Activated T-cell treated with anti-CD3 and anti-CD28 coated beads, Interleukin-2, amount 50 U/mL, for 72 hours (primary cell): Measurements from ENCODE around the gene RNF126. TPM values are rescaled to one million over a fixed set of nuclear protein-coding genes. Genes with fewer than 3 reads are reported as not detected.
"Not testable (repeated sequence)": the region's sequence is repeated elsewhere in the genome, so short reads cannot be mapped to it uniquely, and the experiment has no call there.

Experiments
- ATAC-seq, 2 donors: fragments of 150-1000 bp; cut with Tn5 transposase; replicated peaks in 1 of 2; 2 replicates each; pipeline ENCODE4 v1.10.0; 2021; ENCODE audit warnings: moderate library complexity in 2 of 2, mild to moderate bottlenecking in 1 of 2
- DNase-seq, 2 donors: peaks; one replicate each; pipeline ENCODE4 v3.0.0; 2021 to 2022; ENCODE audit warnings: mixed read lengths in 1 of 2
- H3K27ac Mint-ChIP-seq: one replicate; pipeline ENCODE4 v1.8.0; 2022; ENCODE audit warnings: mild to moderate bottlenecking, moderate library complexity, mixed read lengths
- H3K27me3 Mint-ChIP-seq: one replicate; pipeline ENCODE4 v1.8.0; 2022; ENCODE audit warnings: low read depth, mixed read lengths
- H3K36me3 Mint-ChIP-seq, 2 donors: one replicate each; pipeline ENCODE4 v1.8.0; 2022; ENCODE audit warnings: mixed read lengths in 2 of 2, mild to moderate bottlenecking in 1 of 2; ENCODE audit not compliant: insufficient read depth in 2 of 2
- H3K4me1 Mint-ChIP-seq: one replicate; pipeline ENCODE4 v1.8.0; 2022; ENCODE audit warnings: low read depth, mixed read lengths
- H3K4me3 Mint-ChIP-seq, 2 donors: one replicate each; pipeline ENCODE4 v1.8.0; 2022; ENCODE audit warnings: mild to moderate bottlenecking in 2 of 2, mixed read lengths in 2 of 2, moderate library complexity in 2 of 2
- H3K9me3 Mint-ChIP-seq, 2 donors: one replicate each; pipeline ENCODE4 v1.8.0; 2022; ENCODE audit warnings: mixed read lengths in 2 of 2
- total RNA-seq, 2 donors: library from RNA; stranded (reverse); gene quantifications; one replicate each; pipeline ENCODE4 v1.2.3, GENCODE V29; 2022

The RNF126 gene
- total RNA-seq, 2 donors from 2014 or later, result 72.8 to 91.8 TPM

- H3K4me3 Mint-ChIP-seq, result no peak overlapping the region
- peaks cover 18% of the 10 kb centered on the region for H3K4me1 Mint-ChIP-seq
- ATAC-seq (no peak), DNase-seq (no peak)
- peaks cover 1 to 15% of the 10 kb centered on the region in 2 donors for H3K36me3 Mint-ChIP-seq
- no peak overlapping the region for H3K27ac Mint-ChIP-seq
- no peaks in the 10 kb centered on the region for H3K9me3 Mint-ChIP-seq
- H3K27me3 Mint-ChIP-seq, result no peaks in the 10 kb centered on the region
Observed at GRCh38 chr19:629961-630714, 32.9 kb downstream of the RNF126 start.

DNA sequence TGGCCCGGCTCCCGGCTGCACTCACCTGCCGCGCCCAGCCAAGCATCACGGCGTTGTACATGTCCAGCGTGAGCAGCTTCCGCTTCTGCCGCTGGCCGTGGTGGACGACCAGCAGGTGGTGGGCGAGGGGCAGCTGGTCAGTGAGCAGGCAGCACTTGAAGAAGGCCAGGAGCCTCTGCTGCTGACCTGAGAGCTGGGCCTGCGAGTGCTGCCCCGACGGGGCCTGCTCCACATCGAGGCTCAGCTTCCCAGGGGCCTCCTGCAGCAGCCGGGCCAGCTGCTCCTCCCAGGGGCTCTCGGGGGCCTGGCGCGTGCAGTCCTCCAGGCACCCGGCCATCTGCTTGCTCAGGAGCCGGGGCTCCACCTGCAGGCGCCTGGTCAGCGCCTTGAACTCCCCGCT lies 33.5 kb downstream of the RNF126 start:
- not testable (repeated sequence) for H3K9me3 Mint-ChIP-seq, ATAC-seq, H3K27me3 Mint-ChIP-seq, H3K4me3 Mint-ChIP-seq, H3K27ac Mint-ChIP-seq, DNase-seq
- Mint-ChIP-seq H3K36me3 (peaks cover 1 to 15% of the 10 kb centered on the region in 2 donors), H3K4me1 (peaks cover 18% of the 10 kb centered on the region)

- DNase-seq (peak in 1 of 2 donors; percentile 33), ATAC-seq (no peak)
- Mint-ChIP-seq H3K36me3 (peaks cover 1 to 15% of the 10 kb centered on the region in 2 donors), H3K4me3 (no peak overlapping the region), H3K27me3 (no peaks in the 10 kb centered on the region), H3K4me1 (peaks cover 6% of the 10 kb centered on the region), H3K9me3 (no peaks in the 10 kb centered on the region), H3K27ac (no peak overlapping the region)
Observed at GRCh38 chr19:628168-628567, 34.8 kb downstream of the RNF126 start.

DNA sequence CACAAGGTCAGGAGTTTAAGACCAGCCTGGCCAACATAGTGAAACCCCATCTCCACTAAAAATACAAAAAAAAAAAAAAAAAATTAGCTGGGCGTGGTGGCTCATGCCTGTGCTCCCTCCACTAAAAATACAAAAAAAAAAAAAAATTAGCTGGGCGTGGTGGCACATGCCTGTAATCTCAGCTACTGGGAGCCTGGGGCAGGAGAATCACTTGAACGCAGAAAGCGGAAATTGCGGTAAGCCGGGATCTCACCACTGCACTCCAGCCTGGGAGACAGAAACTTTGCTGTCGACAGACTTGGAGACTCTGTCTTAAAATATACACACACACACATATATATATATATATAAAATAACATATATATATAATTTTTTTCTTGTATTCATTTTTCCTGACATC lies 36.4 kb downstream of the RNF126 start:
- not testable (repeated sequence) for ATAC-seq, H3K4me1 Mint-ChIP-seq, H3K4me3 Mint-ChIP-seq, H3K27me3 Mint-ChIP-seq, H3K27ac Mint-ChIP-seq, DNase-seq, H3K9me3 Mint-ChIP-seq
- peaks cover 1 to 12% of the 10 kb centered on the region in 2 donors for H3K36me3 Mint-ChIP-seq

- DNase-seq, result no peak
- no peaks in the 10 kb centered on the region for H3K27me3 Mint-ChIP-seq
- no peak overlapping the region for H3K4me3 Mint-ChIP-seq
- no peak overlapping the region for H3K27ac Mint-ChIP-seq
- no peaks in the 10 kb centered on the region for H3K4me1 Mint-ChIP-seq
- no peak for ATAC-seq
- no peaks in the 10 kb centered on the region for H3K9me3 Mint-ChIP-seq
- peaks cover 1 to 8% of the 10 kb centered on the region in 2 donors for H3K36me3 Mint-ChIP-seq
Observed at GRCh38 chr19:625257-625656, 37.8 kb downstream of the RNF126 start.

GRCh38 chr19:624433-625109 lies 38.4 kb downstream of the RNF126 start:
- no peak for ATAC-seq
- Mint-ChIP-seq H3K27me3 (no peaks in the 10 kb centered on the region), H3K9me3 (no peaks in the 10 kb centered on the region), H3K4me3 (no peak overlapping the region), H3K36me3 (peaks cover 1 to 6% of the 10 kb centered on the region in 2 donors), H3K4me1 (no peaks in the 10 kb centered on the region), H3K27ac (no peak overlapping the region)
- DNase-seq, result no peak

DNA sequence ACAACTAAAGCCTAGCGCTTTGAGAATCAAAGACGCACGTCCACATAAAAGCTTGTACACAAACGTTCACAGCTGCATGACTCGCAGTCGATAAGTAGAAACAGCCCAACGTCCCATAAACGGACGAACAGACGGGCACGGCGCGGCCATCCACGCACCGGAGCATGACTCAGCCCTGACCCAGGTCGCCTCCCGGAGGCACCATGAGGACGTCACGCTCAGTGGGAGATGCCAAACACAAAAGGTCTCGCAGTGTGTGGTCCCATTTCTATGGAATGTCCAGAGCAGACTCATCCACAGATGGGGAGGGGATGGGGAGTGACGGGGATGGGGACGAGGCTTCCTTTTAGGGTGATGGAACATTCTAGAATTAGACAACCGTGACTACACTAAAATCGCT lies 39.0 kb downstream of the RNF126 start:
- DNase-seq (no peak), ATAC-seq (no peak)
- no peaks in the 10 kb centered on the region for H3K9me3 Mint-ChIP-seq
- H3K4me1 Mint-ChIP-seq, result no peaks in the 10 kb centered on the region
- H3K27ac Mint-ChIP-seq, result no peak overlapping the region
- no peak overlapping the region for H3K4me3 Mint-ChIP-seq
- H3K36me3 Mint-ChIP-seq, result peaks cover 1 to 7% of the 10 kb centered on the region in 2 donors
- H3K27me3 Mint-ChIP-seq, result no peaks in the 10 kb centered on the region

DNA sequence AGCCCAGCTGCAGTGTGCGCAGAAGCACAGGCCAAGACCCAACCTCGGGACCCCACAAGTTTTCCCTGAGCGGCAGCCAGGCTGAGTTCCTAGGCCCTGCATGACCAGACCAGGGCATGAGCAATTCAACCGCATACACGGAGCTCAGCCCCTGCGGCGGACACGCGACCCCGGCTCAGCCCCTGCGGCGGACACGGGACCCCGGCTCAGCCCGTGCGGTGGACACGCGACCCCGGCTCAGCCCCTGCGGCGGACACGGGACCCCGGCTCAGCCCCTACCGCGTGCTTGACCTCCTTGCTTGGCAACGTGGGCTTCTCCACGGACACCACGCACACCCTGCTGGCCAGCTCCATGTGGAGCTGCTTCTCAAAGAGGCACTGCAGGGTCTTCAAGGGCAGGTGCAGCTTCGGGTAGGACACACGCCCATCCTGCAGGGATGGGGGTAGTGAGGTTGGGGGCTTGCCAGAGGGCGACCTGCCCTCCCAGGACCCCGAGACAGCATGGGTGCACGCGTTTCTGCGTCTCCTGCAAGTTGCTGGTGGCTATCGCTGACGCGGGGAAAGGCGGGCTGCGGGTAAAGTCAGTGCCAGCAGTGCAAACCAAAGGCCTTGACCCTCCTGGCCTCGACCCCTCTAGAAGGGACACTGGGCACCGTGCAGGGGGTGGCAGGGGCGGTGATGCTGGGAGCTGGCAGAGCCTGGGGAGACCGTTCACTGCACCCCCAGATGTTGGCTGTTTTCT lies 39.7 kb downstream of the RNF126 start:
- ATAC-seq (no peak), DNase-seq (no peak)
- H3K9me3 Mint-ChIP-seq, result no peaks in the 10 kb centered on the region
- H3K4me3 Mint-ChIP-seq, result no peak overlapping the region
- H3K36me3 Mint-ChIP-seq, result peaks cover 1 to 5% of the 10 kb centered on the region in 2 donors
- no peak overlapping the region for H3K27ac Mint-ChIP-seq
- no peaks in the 10 kb centered on the region for H3K4me1 Mint-ChIP-seq
- no peaks in the 10 kb centered on the region for H3K27me3 Mint-ChIP-seq

GRCh38 chr19:622666-623065 lies 40.3 kb downstream of the RNF126 start:
- Mint-ChIP-seq H3K27ac (no peak overlapping the region), H3K4me1 (no peaks in the 10 kb centered on the region), H3K4me3 (no peak overlapping the region), H3K36me3 (peaks cover 1 to 5% of the 10 kb centered on the region in 2 donors), H3K9me3 (no peaks in the 10 kb centered on the region), H3K27me3 (no peaks in the 10 kb centered on the region)
- no peak for ATAC-seq
- no peak for DNase-seq

DNA sequence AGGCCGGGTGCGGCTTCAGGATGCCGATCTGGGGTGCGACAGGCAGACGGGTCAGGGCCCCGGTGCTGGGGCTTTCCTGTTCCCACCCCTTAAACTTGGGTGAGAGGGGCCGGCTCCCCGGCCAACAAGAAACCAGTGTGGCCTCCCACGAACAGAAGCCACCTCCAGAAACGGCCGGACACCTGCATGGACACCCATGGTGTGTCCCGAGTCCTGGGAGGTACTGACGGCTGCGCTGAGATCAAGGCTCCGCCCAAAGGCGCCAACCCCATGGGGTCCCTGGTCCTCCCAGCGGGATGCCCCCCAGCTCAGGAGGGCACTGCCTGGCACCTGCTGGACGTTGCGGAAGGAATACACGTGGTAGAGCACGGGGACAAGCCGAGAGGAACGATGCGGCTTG lies 41.2 kb downstream of the RNF126 start:
- DNase-seq (no peak), ATAC-seq (no peak)
- Mint-ChIP-seq H3K4me3 (no peak overlapping the region), H3K27ac (no peak overlapping the region), H3K9me3 (no peaks in the 10 kb centered on the region), H3K36me3 (peaks cover under 1 to 4% of the 10 kb centered on the region in 2 donors), H3K4me1 (no peaks in the 10 kb centered on the region), H3K27me3 (no peaks in the 10 kb centered on the region)

DNA sequence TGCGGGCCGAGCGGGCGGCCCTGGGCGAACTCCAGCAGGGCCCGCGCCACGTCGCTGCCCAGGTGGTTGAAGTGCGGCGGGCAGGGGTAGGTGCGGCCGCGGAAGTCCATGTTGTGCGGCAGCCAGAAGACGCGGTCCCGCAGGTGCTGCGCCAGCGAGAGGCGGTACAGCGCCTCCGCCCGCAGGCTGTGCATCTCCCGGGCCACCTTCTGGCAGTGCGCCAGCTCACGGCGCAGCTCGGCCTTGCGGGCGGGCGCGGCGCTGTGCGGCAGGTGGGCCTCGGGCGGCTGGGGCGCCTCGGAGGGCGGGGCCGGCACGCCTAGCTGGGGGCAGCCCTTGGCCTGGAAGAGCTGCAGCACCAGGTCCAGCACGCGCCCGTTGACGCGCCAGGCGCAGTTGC lies 41.8 kb downstream of the RNF126 start:
- H3K4me1 Mint-ChIP-seq, H3K9me3 Mint-ChIP-seq, H3K4me3 Mint-ChIP-seq, H3K27ac Mint-ChIP-seq, ATAC-seq, H3K36me3 Mint-ChIP-seq, H3K27me3 Mint-ChIP-seq, DNase-seq: not testable (repeated sequence)

- H3K27me3 Mint-ChIP-seq, result no peaks in the 10 kb centered on the region
- no peaks in the 10 kb centered on the region for H3K9me3 Mint-ChIP-seq
- no peak overlapping the region for H3K4me3 Mint-ChIP-seq
- ATAC-seq (no peak), DNase-seq (no peak)
- H3K36me3 Mint-ChIP-seq, result peaks cover 0 to 3% of the 10 kb centered on the region in 2 donors
- no peaks in the 10 kb centered on the region for H3K4me1 Mint-ChIP-seq
- no peak overlapping the region for H3K27ac Mint-ChIP-seq
Observed at GRCh38 chr19:620166-620862, 42.7 kb downstream of the RNF126 start.
